Measurements from ENCODE around the gene GTPBP2.

The GTPBP2 gene, protein sequence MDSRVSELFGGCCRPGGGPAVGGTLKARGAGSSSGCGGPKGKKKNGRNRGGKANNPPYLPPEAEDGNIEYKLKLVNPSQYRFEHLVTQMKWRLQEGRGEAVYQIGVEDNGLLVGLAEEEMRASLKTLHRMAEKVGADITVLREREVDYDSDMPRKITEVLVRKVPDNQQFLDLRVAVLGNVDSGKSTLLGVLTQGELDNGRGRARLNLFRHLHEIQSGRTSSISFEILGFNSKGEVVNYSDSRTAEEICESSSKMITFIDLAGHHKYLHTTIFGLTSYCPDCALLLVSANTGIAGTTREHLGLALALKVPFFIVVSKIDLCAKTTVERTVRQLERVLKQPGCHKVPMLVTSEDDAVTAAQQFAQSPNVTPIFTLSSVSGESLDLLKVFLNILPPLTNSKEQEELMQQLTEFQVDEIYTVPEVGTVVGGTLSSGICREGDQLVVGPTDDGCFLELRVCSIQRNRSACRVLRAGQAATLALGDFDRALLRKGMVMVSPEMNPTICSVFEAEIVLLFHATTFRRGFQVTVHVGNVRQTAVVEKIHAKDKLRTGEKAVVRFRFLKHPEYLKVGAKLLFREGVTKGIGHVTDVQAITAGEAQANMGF

GRCh38 chr6:43629104-43629504 is at the start of gene GTPBP2:
TSS of gene GTPBP2 (minus strand) at chr6:43629264. CDS start at chr6:43629162, 102 bp downstream.
- Histone ChIP-seq H3K27me3 (replicated peaks; ENCODE audit: control insufficient read depth, insufficient read depth, low read length) (no peaks in the 10 kb centered on the region), H3K36me3 (ENCODE audit: control insufficient read depth, insufficient read depth, low read length) (peaks cover 18% of the 10 kb centered on the region), H3K4me3 (replicated peaks; ENCODE audit: low read depth, low read length) (peak within 1 kb of the TSS; percentile 89)
- DNase-seq (ENCODE audit: extremely low read depth, insufficient read length): peak; percentile 98
- TF ChIP-seq CTCF (IDR thresholded peaks at IDR 0.05; ENCODE audit: insufficient read depth, low read length, poor library complexity, severe bottlenecking): no peak

- TF ChIP-seq CTCF (IDR thresholded peaks at IDR 0.05; ENCODE audit: insufficient read depth, low read length, poor library complexity, severe bottlenecking): no peak
- Histone ChIP-seq H3K36me3 (ENCODE audit: control insufficient read depth, insufficient read depth, low read length) (peaks cover 46% of the 10 kb centered on the region), H3K27me3 (replicated peaks; ENCODE audit: control insufficient read depth, insufficient read depth, low read length) (no peaks in the 10 kb centered on the region), H3K4me3 (replicated peaks; ENCODE audit: low read depth, low read length) (no peak overlapping the region)
- DNase-seq (ENCODE audit: extremely low read depth, insufficient read length): no peak
Observed at GRCh38 chr6:43678341-43678740, 49.3 kb upstream of the GTPBP2 start.

- Histone ChIP-seq H3K4me3 (replicated peaks; ENCODE audit: low read depth, low read length) (no peak overlapping the region), H3K36me3 (ENCODE audit: control insufficient read depth, insufficient read depth, low read length) (peaks cover 46% of the 10 kb centered on the region), H3K27me3 (replicated peaks; ENCODE audit: control insufficient read depth, insufficient read depth, low read length) (no peaks in the 10 kb centered on the region)
- DNase-seq (ENCODE audit: extremely low read depth, insufficient read length): no peak
- TF ChIP-seq CTCF (IDR thresholded peaks at IDR 0.05; ENCODE audit: insufficient read depth, low read length, poor library complexity, severe bottlenecking): no peak
Observed at GRCh38 chr6:43677759-43678158, 48.7 kb upstream of the GTPBP2 start.

DNA sequence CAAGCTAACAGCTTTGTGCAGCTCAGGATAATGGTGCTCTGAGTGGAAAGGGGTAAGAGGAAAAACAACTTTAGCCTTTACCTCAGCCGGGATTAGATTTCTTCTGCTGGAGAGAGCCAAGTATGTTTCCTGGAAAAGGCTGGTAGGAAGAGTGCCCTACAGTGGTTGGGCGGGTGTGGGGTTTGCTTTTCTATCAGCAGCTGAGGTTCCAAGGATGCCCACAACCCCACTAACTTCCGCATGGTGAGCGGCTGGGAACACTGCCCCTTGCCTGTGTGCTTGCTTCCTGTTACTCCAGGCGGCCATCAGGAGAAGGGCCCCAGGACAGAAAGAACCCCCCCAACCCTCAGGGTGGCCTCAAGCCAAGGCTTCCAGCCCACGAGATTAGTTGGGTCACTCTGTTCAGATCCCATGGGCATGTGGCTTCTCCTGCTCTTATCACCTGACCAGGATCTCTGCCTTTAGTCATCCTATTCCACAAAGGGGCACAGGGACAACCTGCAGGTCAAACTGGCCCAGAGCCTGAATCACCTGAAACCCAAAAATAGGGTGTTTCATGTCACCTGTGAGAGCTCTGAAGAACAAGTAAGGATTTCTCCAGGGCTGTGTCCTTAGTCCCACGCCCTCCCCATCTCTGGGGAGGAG is 48.0 kb upstream of the GTPBP2 start:
- H3K36me3 ChIP-seq (ENCODE audit: control insufficient read depth, insufficient read depth, low read length): peaks cover 41% of the 10 kb centered on the region
- H3K27me3 ChIP-seq (replicated peaks; ENCODE audit: control insufficient read depth, insufficient read depth, low read length): no peaks in the 10 kb centered on the region
- no peak overlapping the region for H3K4me3 ChIP-seq (replicated peaks; ENCODE audit: low read depth, low read length)
- TF ChIP-seq CTCF (IDR thresholded peaks at IDR 0.05; ENCODE audit: insufficient read depth, low read length, poor library complexity, severe bottlenecking): no peak
- no peak for DNase-seq (ENCODE audit: extremely low read depth, insufficient read length)

DNA sequence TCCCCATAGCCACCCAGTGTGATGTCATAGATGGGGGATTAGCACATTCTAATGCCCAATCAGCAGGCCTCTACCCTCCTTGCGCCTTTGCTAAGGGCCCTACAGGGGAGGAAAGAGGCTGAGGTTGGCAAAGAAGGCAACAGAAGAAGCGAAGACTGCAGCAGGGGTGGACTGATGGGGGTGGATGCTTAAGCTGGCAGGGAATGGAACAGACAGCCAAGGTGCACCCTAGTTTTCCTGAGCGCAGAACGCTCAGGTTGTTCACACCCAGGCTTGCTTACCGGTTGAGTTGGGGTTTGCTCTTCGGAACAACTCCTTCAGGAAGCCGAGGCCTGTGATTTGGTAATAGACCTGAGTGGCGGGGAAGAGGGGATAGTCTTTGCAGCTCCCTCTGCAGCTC is 45.9 kb upstream of the GTPBP2 start:
- no peaks in the 10 kb centered on the region for H3K27me3 ChIP-seq (replicated peaks; ENCODE audit: control insufficient read depth, insufficient read depth, low read length)
- no peak for TF ChIP-seq CTCF (IDR thresholded peaks at IDR 0.05; ENCODE audit: insufficient read depth, low read length, poor library complexity, severe bottlenecking)
- peaks cover 48% of the 10 kb centered on the region for H3K36me3 ChIP-seq (ENCODE audit: control insufficient read depth, insufficient read depth, low read length)
- no peak overlapping the region for H3K4me3 ChIP-seq (replicated peaks; ENCODE audit: low read depth, low read length)
- DNase-seq (ENCODE audit: extremely low read depth, insufficient read length): no peak
